HG03432 (cell line): Measurements from ENCODE around the gene AVL9.
A peak's percentile ranks its signal among the peaks of the same experiment; 100 is the strongest.
"Not testable (repeated sequence)": the region's sequence is repeated elsewhere in the genome, so short reads cannot be mapped to it uniquely, and the experiment has no call there.

Experiments used
- ATAC-seq: cut with Tn5 transposase; IDR thresholded peaks from one replicate; pipeline ENCODE4 v1.9.1; 2021; ENCODE audit warnings: mild to moderate bottlenecking, moderate library complexity; ENCODE audit not compliant: unreplicated experiment

The AVL9 gene

DNA sequence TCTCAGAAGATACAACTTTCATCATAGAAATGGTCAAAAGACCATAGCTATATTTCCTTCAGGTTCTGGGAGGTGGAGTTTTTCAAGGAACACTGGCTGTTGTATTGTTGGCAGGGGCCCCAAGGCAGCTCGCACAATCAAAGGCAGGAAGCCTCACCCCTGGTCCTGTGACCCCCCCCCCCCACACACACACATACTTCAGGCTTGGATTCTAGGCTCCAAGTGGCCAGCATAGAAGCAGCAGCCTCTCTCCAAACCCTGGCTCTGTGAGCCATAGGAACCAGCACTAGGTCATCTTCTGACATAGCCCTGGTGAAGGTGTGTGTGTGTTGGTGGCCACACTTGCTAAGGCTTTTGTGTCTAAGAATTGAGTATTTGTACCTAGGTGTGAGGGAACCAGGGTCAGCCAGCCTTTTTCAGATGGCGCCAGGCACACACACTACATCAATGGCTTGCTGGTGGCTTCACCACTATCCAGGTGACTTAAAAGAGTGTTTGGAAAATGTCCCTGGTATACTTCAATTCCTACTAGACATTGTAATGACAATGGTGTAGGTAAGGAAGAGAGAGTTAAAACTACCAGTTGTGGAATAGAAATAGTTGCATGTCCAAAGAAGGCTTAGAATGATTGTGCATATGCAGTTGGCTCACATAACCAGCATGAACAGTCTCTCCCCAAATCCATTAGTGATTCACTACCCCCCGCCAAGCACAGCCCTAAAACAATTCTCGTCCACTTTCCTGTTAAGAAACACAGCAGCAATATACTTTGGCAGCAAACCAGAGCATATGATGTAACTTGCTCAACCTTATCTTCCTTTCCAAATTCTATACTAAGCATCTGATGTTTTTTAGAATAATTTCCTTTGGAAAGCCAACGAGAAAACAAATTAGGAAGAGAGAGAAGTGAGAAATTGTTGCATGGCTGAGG lies 91.3 kb downstream of the AVL9 start:
- no peak for ATAC-seq

DNA sequence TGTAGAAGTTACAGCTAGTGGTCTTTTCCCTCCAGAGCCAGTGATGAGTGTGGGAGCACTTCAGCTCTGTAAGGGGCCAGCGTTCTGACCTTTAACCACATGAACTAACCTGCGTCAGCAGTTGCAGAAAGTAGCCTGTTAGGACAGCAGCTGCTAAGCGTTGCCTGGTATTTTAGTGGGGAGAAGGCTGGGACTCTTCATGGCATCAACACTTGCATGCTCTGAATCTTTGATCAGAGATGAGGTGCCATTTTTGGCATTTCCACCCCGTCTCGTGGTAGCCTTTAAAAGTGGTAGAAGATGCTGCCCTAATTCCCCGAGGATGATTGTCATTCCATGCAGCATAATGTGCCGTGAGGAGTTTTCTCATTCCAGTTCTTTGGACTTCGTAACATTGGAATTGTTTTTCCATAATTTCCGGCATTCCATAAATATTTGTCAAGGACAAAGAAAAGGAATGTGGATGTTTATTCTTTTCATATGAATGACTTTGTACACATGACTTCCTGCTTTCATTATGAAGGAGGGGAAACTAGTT lies 92.2 kb downstream of the AVL9 start:
- no peak for ATAC-seq

DNA sequence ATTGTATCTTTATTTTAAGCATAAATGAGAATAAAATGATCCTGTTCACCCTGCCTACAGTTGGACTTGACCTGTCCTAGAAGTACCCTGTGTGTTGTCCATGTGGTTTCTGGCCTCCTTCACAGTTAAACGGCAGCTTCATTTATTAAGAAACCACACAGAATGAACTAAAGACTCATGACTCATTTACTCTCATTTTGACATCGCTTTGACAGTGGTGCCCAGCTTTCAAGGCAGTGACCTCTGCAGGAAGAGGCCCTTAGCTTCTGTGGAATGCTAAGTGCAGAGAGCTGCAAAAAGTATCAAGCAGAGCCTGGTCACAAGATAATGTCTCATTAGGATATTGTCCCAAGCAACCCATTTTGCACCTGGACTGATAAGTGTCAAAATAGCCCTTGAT lies 93.4 kb downstream of the AVL9 start:
- ATAC-seq: peak; percentile 88

DNA sequence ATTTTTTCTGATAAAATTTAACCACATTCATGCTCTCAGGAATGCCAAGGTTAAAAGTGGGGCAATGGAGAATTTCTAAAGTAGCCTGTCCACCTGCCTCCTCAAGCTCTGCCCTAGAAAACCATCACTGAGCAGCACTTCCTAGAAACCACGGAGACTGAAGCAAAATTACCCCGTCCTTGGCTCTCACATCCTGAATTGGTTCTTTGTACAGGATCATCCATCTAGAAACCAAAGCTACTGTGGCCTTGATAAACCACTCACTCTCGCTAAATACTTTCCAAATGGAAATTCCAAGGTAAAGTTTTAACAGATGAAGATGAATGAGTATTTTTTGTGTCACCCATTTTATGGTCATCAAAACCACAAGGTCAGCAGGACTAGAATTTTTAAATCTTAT lies 96.6 kb downstream of the AVL9 start:
- no peak for ATAC-seq

DNA sequence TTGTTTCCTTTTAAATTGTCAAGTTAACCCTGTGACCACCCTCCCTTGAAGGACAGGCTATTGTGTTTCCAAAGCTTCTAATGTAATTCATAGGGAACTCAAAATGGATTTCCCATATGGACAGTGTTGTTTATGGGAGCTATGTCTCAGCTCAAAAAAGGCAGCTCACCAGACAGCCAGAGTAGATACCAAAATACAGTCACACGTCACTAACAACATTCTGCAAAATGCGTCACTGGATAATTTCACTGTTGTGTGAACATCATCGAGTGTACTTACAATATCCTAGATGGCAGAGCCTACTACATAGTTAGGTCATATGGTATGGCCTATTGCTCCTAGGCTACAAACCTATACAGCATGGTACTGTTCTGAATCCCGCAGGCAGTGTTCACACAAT lies 97.4 kb downstream of the AVL9 start:
- ATAC-seq: no peak

DNA sequence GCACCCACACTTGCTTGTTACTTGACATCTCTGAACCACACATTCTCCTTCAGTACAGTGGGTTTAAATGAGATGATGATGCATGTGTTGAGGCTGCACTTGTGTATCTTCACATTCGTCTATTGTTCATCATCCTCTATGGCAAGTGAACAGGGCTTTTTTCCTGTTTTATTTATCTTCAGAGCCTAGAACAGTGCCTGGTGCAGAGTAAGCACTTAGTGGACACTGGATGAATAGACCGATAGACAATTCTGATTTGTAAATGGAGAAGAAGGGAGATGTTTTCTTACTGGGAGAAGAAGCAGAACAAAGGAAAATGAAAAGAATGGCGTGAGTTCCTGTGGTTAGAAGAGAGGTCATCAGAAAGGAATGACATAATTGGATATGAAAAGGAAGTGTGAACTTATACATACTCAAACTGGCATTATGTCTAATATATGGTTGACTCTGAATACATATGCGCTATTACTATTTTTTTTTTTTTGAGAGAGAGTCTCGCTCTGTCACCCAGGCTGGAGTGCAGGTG lies 99.7 kb downstream of the AVL9 start:
- ATAC-seq: no peak

DNA sequence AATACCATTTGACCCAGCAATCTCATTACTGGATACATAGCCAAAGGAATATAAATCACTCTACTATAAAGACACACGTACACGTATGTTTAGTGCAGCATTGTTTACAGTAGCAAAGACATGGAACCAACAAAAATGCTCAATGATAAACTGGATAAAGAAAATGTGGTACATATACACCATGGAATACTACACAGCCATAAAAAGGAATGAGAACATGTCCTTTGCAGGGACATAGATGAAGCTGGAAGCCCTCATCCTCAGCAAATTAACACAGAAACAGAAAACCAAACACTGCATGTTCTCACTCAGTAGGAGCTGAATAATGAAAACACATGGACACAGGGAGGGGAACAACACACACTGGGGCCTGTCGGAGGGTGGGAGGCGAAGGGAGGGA lies 105.9 kb downstream of the AVL9 start:
- not testable (repeated sequence) for ATAC-seq

DNA sequence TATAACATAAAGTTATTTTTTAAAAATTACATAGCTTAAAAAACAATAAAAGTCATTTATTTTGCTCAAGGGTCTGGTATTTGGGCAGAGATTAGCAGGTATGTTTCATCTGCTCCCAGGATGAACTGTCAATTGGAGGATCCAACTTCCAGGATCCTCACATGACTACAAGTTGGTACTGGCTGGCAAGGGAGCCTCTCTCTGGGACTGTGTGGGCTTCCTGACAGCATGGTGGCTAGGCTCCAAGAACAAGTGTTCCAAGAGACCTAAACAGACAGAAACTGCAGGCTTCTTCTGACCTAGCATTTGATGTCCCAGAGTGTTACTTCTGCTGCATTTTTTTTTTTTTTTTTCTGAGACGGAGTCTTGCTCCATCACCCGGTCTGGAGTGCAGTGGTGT lies 107.2 kb downstream of the AVL9 start:
- no peak for ATAC-seq

DNA sequence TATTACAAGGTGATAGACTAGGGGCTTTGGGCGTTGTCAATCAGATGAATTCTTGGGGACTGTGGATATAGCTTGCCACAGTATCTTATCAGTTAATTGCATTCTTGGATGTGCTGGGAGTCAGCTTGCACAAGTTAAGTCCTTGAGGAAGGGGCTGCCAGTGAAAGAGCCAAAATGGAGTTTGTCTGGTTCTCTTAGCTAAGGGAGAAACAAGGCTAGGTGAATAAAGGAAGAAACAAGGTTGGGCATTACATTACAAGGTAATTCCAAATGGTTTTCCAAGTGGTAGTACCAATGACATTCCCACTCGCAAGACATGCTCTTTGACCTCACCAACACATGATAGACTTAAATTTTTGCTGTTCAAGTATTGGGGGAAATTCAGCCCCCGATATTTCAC lies 108.2 kb downstream of the AVL9 start:
- not testable (repeated sequence) for ATAC-seq

DNA sequence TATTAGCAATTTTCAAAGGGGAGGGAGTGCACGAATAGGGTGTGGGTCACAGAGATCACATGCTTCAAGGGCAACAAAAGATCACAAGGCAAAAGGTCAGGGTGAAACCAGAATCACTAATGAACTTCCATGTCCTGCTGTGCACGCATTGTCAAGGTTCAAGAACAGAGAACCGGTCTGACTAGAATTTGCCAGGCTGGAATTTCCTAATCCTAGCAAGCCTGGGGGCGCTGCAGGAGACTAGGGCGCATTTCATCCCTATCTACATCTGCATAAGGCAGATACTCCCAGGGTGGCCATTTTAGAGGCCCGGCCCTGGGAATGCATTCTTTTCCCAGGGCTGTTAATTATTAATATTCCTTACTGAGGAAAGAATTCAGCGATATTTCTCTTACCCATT lies 108.8 kb downstream of the AVL9 start:
- not testable (repeated sequence) for ATAC-seq

DNA sequence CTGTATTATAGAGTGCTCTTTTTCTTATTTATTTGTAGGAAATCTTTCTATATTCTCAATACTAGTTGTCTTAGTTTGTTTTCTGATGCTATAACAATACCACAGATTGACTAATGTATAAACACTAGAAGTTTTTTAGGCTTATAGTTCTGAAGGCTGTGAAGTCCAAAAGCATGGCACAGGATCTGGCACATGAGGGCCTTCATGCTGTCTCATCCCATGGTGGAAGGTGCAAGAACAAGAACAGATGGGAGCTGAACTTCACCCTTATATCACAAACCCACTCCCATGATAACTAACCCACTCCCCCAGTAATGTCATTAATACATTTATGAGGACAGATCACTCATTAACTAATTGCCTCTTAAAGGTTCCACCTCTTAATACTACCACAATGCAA lies 109.7 kb downstream of the AVL9 start:
- ATAC-seq: no peak

DNA sequence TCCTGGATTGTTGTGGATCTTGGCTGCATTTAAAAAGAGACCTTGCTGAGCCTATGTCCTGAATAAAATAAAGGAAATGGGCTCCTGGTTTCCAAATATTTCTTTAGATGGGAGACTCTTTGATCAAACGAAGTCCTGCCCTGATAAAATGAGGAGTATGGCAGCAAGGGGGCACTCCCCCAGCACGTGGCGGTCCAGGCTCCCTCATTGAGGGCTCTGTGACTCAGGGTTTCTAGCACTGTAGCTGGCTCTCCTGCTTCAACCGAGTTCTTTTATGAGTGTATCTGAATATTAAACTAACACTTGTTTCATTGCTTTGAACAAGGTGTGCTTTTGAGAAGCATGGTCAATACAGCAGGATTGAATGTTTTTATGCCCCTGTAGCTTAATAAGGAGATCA lies 114.2 kb downstream of the AVL9 start:
- no peak for ATAC-seq

DNA sequence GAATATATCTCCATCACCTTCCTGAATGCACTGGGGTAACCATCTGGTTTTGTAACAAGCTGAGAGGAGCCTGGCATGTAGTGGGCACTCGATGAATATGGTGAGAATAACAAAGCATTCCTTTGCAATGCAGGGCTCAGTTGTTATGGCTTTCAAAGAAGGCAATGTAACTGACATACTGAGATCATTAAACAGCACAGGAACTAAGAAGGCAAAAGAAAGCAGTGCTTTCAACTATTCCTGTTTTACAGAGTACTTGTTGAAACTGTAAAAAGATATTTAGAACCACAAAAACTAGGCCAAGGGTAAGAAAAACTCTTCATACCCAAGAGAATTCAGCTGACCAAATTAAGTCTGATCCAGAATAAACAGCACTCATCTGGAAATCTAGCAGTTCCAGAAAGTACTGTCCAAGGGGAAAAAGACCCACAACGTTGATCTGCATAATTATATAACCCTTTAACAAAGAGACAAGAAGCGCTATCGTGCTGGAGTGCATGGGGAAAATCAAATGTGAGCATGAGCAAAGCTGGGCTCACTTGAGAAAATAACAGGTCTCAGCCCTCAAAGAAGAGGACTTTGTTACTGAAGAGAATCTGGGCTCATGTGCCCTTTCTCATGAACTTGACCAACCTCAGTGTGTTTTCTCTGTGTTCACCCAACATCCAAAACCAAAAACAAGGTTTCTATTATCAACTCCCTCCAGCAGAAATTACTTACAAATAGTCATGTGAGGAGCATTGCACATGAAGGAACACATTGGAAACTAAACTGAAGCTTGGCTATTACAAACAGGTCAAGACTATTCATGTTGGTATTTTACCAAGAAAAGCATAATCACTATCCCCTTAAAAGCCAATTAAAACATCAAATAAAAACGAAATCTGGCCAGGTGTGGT lies 116.2 kb downstream of the AVL9 start:
- ATAC-seq: no peak

DNA sequence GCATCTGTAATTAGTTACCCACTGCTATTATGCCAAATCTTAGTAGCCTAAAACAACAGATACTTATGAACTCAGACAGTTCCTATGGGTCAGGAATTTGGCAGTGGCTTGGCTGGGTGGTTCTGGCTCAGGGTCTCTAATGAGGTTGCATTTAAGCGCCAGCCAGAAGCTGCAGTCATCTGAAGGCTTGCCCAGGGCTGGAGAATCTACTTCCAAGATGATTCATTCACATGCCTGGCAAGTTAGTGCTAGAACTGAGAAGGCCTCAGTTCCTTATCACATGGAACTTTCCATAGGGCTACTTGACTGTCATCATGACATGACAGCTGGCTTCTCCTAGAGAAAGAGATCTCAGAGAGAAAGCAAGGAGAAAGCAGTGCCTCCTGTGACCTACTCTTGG lies 121.3 kb downstream of the AVL9 start:
- ATAC-seq: no peak

DNA sequence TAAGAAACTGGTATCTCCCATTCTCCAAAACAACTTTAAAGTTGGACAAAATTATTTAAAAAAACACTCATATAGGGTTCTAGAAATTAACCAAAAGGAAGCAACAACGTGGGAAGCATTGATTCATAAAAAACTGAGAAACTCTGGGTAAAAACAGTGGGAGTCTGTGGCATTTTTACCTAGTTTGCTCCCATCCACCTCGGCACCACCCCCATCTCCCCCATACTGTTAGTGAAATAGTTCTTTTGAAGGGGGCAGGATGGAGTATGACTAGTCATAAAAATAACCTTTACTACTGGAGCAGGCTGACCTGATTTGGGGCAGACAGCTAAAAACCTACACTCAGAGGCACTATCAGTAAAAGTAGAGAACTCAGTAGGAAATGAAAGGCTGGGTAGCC lies 123.2 kb downstream of the AVL9 start:
- no peak for ATAC-seq

DNA sequence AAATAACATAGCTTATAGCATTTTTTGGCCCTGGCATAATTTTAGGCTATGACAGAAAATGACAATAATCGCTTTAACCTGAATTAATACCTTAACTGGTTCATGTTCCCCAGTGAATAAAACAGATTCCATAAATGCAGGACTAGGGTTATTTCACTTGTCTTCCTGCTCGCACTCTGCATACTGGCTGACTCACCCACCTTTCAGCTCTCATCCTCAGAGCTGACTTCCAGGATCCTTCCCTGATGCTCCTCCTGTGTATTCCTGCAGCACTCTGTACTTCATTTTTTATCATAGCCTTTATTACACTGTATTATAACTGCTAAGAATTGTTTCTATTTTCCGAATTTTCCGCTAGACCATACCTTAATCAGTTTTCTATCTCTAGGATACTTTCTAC lies 123.7 kb downstream of the AVL9 start:
- ATAC-seq: no peak

DNA sequence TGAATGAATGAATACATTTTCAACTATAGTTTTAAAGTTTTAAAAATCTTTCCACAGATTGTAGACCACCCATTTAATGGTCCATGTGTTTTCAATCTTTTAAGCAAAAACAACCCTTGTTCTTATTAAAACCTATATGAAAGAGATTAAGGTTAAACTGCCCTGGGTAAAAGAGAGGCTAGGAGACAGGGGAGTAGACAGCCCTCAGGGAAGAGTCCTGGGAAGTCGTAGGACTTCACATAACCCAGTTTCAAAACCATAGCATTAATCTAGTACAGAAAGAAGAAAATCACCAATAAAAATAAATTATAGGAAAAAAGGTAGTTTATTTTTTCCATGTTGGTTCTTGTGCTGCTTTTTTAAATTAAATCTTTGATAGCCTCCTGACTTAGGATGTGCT lies 124.1 kb downstream of the AVL9 start:
- not testable (repeated sequence) for ATAC-seq

DNA sequence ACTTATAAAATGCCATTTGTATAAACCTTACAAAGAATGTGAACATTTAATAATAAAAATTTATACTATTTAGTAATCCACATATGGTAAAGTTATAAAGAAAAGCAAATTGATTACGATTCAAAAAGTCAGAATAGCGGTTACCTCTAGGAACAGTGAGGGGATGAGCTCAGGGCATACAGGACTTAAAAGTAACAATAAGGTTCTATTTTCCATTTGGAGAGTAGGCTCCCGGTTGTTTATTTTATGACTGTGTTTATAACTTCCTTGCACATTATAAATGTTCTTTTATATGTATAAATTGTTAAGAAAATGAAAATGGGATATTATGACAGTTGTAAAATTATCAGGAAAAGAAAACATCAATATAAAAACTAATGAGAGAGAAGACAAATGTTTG lies 135.7 kb downstream of the AVL9 start:
- ATAC-seq: no peak

DNA sequence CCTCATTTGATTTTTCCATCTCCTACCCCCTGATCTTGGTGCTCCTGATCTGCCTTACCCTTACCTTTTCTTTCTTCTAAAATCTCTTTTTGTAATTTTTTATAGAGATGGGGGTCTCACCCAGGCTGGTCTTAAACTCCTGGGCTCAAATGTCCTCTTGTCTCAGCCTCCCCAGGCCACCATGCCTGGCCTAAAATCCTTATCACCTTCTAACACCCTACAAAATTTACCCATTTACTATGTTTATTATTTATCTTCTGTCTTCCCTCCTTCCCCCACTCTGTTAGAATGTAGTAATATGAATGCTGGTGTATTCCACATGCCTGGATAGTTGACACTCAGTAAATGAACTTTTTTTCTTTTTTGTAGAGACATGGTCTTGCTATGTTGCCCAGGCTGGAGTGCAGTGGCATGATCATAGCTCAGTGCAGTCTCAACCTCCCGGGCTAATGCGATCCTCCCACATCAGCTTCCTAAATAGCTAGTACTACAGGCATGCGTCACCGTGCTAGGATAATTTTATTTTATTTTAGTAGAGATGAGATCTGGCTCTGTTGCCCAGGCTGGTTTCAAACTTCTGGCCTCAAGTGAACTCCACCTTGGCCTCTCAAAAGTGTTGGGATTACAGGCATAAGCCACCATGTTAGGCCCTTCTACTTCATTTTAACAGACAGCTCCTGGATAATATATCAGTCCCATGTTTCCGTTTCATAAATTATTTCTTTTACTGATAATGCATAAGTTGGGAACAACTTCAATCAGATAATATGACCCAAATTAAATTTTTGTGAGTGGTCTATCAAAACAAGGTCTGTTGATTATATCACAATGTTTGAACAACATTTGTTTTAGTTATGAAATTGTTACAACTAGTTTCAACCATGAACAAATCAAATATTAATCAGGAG lies 136.6 kb downstream of the AVL9 start:
- ATAC-seq: not testable (repeated sequence)

DNA sequence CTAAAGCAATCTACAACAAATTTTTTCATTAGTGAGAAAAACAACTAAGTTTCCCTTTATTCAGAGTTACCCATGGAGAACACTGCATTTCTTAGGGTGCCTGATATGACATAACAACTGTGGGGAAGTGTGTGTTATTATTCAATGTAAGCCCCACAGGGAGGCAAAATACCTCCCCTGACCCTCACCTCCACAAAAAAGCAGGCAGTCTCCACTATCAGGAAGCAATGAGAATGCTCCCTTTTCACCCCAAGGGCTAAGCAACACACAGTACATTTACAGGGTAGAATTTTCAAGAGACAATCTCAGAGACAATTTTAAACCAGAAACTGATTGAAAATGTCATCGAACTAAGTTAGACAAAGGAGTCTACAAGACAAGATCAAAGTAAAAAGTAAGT lies 138.2 kb downstream of the AVL9 start:
- not testable (repeated sequence) for ATAC-seq
